OCI-LY7 (cell line): ENCODE measurements around the gene KCNMA1.

Source experiments
- EZH2phosphoT487 ChIP-seq: fragments of 200-600 bp; sonication (generic); IDR thresholded peaks from 2 replicates; pipeline ENCODE4 v1.6.1; 2018; ENCODE audit warnings: low read depth, borderline replicate concordance, mild to moderate bottlenecking, mixed run types, antibody characterized with exemption, low read length, moderate library complexity, mixed read lengths
- TF ChIP-seq, protein P1 (sequence below): fragments of 200-600 bp; sonication (generic); conservative IDR thresholded peaks from 2 replicates; pipeline ENCODE4 v1.5.1; 2014; ENCODE audit warnings: mild to moderate bottlenecking, antibody characterized with exemption, low read length, moderate library complexity, mixed read lengths

- TF ChIP-seq, protein P1, sequence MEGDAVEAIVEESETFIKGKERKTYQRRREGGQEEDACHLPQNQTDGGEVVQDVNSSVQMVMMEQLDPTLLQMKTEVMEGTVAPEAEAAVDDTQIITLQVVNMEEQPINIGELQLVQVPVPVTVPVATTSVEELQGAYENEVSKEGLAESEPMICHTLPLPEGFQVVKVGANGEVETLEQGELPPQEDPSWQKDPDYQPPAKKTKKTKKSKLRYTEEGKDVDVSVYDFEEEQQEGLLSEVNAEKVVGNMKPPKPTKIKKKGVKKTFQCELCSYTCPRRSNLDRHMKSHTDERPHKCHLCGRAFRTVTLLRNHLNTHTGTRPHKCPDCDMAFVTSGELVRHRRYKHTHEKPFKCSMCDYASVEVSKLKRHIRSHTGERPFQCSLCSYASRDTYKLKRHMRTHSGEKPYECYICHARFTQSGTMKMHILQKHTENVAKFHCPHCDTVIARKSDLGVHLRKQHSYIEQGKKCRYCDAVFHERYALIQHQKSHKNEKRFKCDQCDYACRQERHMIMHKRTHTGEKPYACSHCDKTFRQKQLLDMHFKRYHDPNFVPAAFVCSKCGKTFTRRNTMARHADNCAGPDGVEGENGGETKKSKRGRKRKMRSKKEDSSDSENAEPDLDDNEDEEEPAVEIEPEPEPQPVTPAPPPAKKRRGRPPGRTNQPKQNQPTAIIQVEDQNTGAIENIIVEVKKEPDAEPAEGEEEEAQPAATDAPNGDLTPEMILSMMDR, result no peak
- TF ChIP-seq EZH2phosphoT487, result no peak
Observed at GRCh38 chr10:77029777-77030717, 607.6 kb downstream of the KCNMA1 start.
